Gastrocnemius medialis (tissue), 4 donors: Measurements from ENCODE around the gene PARP8. TPM values are rescaled to one million over a fixed set of nuclear protein-coding genes. Genes with fewer than 3 reads are reported as not detected.
"Not testable (repeated sequence)": the region's sequence is repeated elsewhere in the genome, so short reads cannot be mapped to it uniquely, and the experiment has no call there.

Experiments used
- ATAC-seq, 2 donors: fragments of 150-250 bp; one replicate each; pipeline ENCODE4 v1.9.1; 2016
- DNase-seq, 2 donors: peaks; one replicate each; pipeline ENCODE4 v3.0.0-alpha.2; 2019
- H3K27ac ChIP-seq, 4 donors: fragments of 200-600 bp; sonication (generic); 1 replicate in 1 of 4; 2 replicates in 3 of 4; pipeline ENCODE4 v1.5.1; 2016 to 2018; ENCODE audit warnings: mild to moderate bottlenecking in 2 of 4, moderate library complexity in 1 of 4
- H3K27me3 ChIP-seq, 3 donors: fragments of 200-600 bp; sonication (generic) in 2 of 3; 1 replicate in 1 of 3; 2 replicates in 2 of 3; pipeline versions ENCODE4 v1.5.1 to v1.6.0; 2016 to 2019; ENCODE audit warnings: mild to moderate bottlenecking in 1 of 3, moderate library complexity in 1 of 3
- H3K36me3 ChIP-seq, 2 donors: fragments of 200-600 bp; sonication (generic) in 1 of 2; one replicate each; pipeline ENCODE4 v1.5.1; 2017 to 2018
- H3K4me1 ChIP-seq, 2 donors: fragments of 200-600 bp; sonication (generic) in 1 of 2; one replicate each; pipeline ENCODE4 v1.5.1; 2016 to 2017; ENCODE audit warnings: mild to moderate bottlenecking in 2 of 2
- H3K4me3 ChIP-seq, 4 donors: fragments of 200-600 bp; sonication (generic) in 3 of 4; 1 replicate in 1 of 4; 2 replicates in 3 of 4; pipeline ENCODE4 v1.5.1; 2016 to 2019; ENCODE audit warnings: mild to moderate bottlenecking in 2 of 4
- H3K9me3 ChIP-seq, 3 donors: fragments of 200-600 bp; sonication (generic) in 2 of 3; 1 replicate in 1 of 3; 2 replicates in 2 of 3; pipeline ENCODE4 v1.5.1; 2016 to 2019
- CTCF ChIP-seq, 5 experiments: fragments of 450-650 bp in 3 of 5; fragments of 200-600 bp in 2 of 5; sonication (generic) in 2 of 5; IDR thresholded peaks in 4 of 5; conservative IDR thresholded peaks in 1 of 5; 1 replicate in 4 of 5; 2 replicates in 1 of 5; pipeline ENCODE4 v1.5.1; 2016 to 2019; ENCODE audit warnings: antibody characterized with exemption in 5 of 5, mild to moderate bottlenecking in 3 of 5, moderate library complexity in 3 of 5
- POLR2A ChIP-seq, 2 donors: fragments of 450-650 bp; IDR thresholded peaks; one replicate each; pipeline ENCODE4 v1.6.1; 2017; ENCODE audit warnings: antibody characterized with exemption in 2 of 2, mild to moderate bottlenecking in 2 of 2, moderate library complexity in 2 of 2
- in situ Hi-C, 4 donors: fragments of 200-750 bp; cut with MboI; loops; one replicate each; pipeline versions ENCODE4 v1.15.0 to v1.8.0; 2017; ENCODE audit warnings: low sequenced_read_pairs in 4 of 4
- intact Hi-C: fragments of 100-400 bp; cut with DNase I; formaldehyde crosslinking; loops from one replicate; pipeline ENCODE4 v1.15.1; 2023; ENCODE audit warnings: low total_unique reads
- total RNA-seq, 4 donors: library from RNA; depleted of rRNA; stranded (reverse); fragments of >200 nt; gene quantifications; one replicate each; pipeline versions ENCODE4 v1.1.0 to v1.2.3, GENCODE V29; 2016

PARP8 gene
- total RNA-seq, 4 donors from 2014 or later = 1.0 to 1.9 (median 1.5) TPM

DNA sequence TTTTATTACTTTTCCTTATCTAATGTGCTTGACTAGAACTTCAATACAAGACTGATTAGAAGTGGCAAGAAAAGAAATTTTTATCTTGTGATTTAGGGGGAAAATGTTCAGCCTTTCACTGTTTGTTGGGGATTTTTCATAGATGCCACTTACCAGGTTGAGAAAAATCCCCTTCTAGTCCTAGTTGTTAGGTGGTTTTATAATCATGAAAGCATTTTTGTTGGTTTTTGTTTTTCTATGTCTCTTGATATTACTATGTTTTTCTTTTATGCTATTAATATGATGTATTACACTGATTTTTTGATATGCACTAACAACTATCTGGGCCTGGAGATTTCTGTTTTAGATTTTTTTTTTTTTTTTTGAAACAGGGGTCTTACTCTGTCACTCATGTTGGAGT is 134.0 kb downstream of the PARP8 start:
- peaks cover 0 to 3% (median 3%) of the 10 kb centered on the region in 3 donors for H3K9me3 ChIP-seq
- H3K4me1 ChIP-seq = no peaks in the 10 kb centered on the region
- no peaks in the 10 kb centered on the region for H3K27me3 ChIP-seq
- no peak for ATAC-seq
- no peak overlapping the region for H3K27ac ChIP-seq
- no peak for DNase-seq
- no peak for TF ChIP-seq POLR2A (IDR thresholded peaks at IDR 0.05)
- no peak for TF ChIP-seq CTCF (IDR thresholded peaks at IDR 0.05 in 4 of 5, conservative IDR thresholded peaks at IDR 0.05 in 1 of 5)
- intact Hi-C loops = no loop called here
- in situ Hi-C loops = no loop called here
- H3K4me3 ChIP-seq = no peak overlapping the region
- no peaks in the 10 kb centered on the region for H3K36me3 ChIP-seq

DNA sequence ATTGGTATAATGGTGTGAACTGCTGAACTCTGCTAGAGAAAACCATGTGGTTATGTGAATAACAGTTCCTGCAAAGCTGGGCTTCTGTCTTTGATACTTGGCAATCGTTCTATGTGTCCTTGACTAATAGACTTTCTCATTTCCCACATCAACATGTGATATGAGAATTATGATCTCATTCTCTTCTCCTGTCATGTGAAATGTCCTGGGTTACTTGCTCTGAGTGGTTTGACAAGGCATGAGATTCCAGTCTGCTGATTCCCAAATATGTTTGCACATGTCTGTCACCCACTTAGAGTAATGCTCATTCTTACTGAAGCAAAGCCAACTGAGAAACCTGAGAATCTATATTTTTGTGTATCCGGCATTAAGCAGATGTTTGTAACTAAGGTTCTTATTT is 141.2 kb downstream of the PARP8 start:
- H3K9me3 ChIP-seq = peaks cover 0 to 3% (median 0%) of the 10 kb centered on the region in 3 donors
- intact Hi-C loops = no loop called here
- no peak overlapping the region for H3K27ac ChIP-seq
- H3K27me3 ChIP-seq = no peaks in the 10 kb centered on the region
- in situ Hi-C loops = no loop called here
- ATAC-seq (no peak), DNase-seq (no peak)
- TF ChIP-seq POLR2A (IDR thresholded peaks at IDR 0.05) = no peak
- TF ChIP-seq CTCF (IDR thresholded peaks at IDR 0.05 in 4 of 5, conservative IDR thresholded peaks at IDR 0.05 in 1 of 5) = no peak
- no peak overlapping the region for H3K4me3 ChIP-seq
- H3K36me3 ChIP-seq = no peaks in the 10 kb centered on the region
- H3K4me1 ChIP-seq = no peaks in the 10 kb centered on the region

DNA sequence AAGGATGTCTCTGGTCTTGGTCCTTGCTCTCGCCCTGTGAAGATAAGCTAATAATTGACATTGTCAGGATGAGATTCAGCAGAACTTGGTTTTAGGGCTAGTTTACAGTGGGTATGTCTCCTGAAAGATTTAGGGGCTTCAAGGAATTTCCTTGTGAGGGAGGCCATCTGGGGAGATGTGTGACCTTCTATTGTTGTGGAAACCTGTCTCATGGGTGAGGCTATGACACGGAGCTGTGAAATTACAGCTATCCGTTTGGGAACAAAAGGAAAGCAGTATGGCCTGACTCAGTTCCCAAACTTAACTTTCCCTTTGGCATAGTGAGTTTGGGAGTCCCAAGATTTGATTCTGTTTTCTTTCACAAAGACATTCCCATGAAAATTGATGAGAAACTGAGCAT is 142.0 kb downstream of the PARP8 start:
- Histone ChIP-seq H3K27me3 (no peaks in the 10 kb centered on the region), H3K27ac (no peak overlapping the region), H3K4me1 (no peaks in the 10 kb centered on the region), H3K4me3 (no peak overlapping the region), H3K9me3 (no peaks in the 10 kb centered on the region), H3K36me3 (no peaks in the 10 kb centered on the region)
- TF ChIP-seq POLR2A (IDR thresholded peaks at IDR 0.05) = no peak
- TF ChIP-seq CTCF (IDR thresholded peaks at IDR 0.05 in 4 of 5, conservative IDR thresholded peaks at IDR 0.05 in 1 of 5) = no peak
- ATAC-seq (no peak), DNase-seq (no peak)
- intact Hi-C loops (no loop called here), in situ Hi-C loops (no loop called here)

DNA sequence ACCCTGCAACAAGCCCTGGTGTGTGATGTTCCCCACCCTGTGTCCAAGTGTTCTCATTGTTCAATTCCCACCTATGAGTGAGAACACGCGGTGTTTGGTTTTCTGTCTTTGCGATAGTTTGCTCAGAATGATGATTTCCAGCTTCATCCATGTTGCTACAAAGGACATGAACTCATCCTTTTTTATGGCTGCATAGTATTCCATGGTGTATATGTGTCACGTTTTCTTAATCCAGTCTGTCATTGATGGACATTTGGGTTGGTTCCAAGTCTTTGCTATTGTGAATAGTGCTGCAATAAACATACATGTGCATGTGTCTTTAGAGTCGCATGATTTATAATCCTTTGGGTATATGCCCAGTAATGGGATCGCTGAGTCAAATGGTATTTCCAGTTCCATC is 145.3 kb downstream of the PARP8 start:
- ATAC-seq, intact Hi-C loops, H3K9me3 ChIP-seq, H3K4me1 ChIP-seq, H3K36me3 ChIP-seq, H3K27me3 ChIP-seq, in situ Hi-C loops, DNase-seq, H3K27ac ChIP-seq, H3K4me3 ChIP-seq: not testable (repeated sequence)

DNA sequence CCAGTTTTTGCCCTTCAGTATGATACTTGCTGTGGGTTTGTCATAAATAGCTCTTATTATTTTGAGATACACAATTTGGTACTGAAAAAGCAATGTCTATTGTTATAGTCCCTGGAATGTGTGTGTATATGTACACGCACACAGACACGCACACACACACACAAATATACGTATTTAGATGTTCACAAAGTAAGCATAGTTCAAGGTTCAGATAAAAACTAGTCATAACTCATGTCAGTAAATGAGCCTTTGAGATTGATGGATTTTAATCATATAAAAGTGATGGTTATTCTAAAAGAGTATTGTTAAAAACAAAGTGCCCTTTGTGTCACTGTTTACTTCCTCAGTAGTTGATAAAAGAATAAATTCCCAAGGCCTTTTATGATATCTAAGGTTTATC is 147.3 kb downstream of the PARP8 start:
- ATAC-seq = no peak
- no peaks in the 10 kb centered on the region for H3K9me3 ChIP-seq
- TF ChIP-seq POLR2A (IDR thresholded peaks at IDR 0.05) = no peak
- no peak for TF ChIP-seq CTCF (IDR thresholded peaks at IDR 0.05 in 4 of 5, conservative IDR thresholded peaks at IDR 0.05 in 1 of 5)

More for the DNA sequence above, 147.3 kb downstream of the PARP8 start:
- no peak overlapping the region for H3K4me3 ChIP-seq
- no peak overlapping the region for H3K27ac ChIP-seq
- no peaks in the 10 kb centered on the region for H3K36me3 ChIP-seq
- in situ Hi-C loops = no loop called here
- no peak for DNase-seq
- H3K27me3 ChIP-seq = no peaks in the 10 kb centered on the region
- intact Hi-C loops = no loop called here
- H3K4me1 ChIP-seq = no peaks in the 10 kb centered on the region
